ENCODE data around the gene DOK4.

DOK4 gene

GRCh38 chr16:57519796-57520360 lies 33.6 kb upstream of the DOK4 start:
- DNase-seq (ENCODE audit: low read depth) = peak; percentile 72

DNA sequence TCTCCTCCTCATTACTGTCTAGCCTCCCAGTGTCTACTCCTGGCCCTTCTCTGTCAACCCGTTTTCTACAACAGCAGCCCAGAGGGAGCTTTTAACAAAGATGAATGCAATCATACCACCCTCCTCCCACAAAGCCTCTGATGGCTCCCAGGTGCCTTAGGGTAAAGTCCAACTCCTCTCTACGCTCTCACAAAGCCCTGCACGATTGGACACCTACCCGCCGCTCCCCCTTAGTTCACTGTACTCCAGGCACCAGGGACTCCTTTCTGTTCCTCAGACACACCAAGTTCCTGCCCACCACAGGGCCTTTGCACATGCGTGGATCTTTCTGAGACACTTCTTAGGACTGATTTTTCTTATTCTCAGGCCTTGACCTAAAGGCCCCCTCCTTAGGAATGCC lies 32.6 kb upstream of the DOK4 start:
- no peak for DNase-seq (ENCODE audit: low read depth)

DNA sequence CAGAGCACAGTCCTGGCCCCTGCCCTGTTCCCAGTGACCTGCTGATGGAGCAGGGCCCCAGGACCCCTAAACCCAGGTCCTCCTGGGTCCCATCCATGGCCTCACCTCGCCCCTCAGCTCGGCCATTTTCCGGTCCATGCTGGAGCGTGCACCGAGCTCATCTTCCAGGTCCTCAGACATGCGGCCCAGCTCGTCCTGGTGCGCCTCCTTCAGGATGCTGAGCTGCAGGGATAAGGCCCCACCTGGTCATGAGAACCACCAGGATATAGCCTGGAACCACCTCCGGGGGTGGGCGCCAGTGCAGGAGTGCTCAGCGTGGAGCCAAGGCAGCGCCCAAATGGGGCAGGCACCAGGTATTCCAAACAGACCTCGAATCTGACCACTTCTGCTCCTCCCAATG lies 32.2 kb upstream of the DOK4 start:
- no peak for DNase-seq (ENCODE audit: low read depth)

- DNase-seq (ENCODE audit: low read depth) = no peak
Observed at GRCh38 chr16:57517397-57518367, 31.4 kb upstream of the DOK4 start.

GRCh38 chr16:57516773-57517172 lies 30.5 kb upstream of the DOK4 start:
- no peak for DNase-seq (ENCODE audit: low read depth)

DNA sequence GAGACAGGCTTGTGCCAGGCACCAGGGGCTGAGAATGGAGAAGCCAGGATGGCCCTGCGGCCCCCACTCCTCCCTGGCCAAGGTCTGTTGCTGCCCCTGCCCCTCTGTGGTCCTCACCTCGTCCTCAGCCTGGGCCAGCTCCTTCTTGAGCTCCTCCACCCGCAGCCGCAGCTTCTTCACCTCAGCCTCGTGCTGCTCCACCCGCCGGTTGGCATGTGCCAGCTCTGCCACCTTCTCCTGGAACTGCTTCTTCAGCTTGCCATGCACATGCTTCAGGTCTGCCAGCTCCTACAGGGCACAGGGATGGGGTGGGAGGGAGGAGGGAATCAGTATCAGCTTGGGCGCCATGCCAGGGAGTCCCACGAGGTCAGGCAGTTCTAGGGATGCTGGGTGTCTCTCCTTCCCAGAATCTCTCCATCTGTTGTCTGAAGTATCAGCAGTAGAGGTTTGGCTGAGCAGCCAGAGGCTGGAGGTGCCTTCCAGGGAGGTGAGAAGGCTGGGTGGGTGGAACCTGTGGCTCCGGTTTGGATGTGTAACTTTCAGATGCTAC lies 30.0 kb upstream of the DOK4 start:
- DNase-seq (ENCODE audit: low read depth) = no peak

- DNase-seq (ENCODE audit: low read depth) = no peak
Observed at GRCh38 chr16:57514791-57515600, 28.7 kb upstream of the DOK4 start.

GRCh38 chr16:57514371-57514770 lies 28.1 kb upstream of the DOK4 start:
- no peak for DNase-seq (ENCODE audit: low read depth)

DNA sequence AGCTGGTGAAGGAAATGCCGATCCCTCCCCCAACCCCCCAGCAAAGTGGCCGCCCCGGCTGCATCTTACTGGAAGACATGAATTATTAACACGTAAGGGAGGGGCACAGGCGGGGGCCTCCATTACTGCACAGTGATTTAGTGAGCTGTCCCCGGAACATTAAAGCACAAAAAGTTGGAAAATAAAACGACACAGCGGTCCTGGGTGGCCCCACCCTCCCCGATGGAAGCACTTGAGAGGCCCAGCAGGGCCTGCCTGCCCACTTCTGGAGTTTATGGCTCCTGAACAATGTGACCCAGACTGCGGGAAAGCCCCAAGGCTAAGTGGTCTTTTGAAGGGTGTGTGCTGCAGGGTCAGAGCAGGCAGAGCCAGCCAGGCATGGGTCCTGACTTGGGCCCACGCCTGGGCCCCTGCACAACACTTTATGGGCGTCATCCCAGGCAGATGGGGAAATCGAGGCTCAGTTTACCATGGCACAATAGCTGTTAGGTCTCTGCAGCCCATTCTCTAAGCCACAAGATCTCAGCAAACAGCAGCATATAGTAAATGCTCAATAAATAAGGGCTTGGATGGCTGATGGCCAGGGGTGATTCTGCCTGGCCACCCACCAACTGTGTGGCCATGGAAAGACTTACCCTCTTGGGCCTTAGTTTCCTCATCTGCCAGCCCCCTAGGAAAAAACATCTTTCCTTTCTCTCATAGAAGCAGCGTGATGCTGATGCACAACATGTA lies 27.2 kb upstream of the DOK4 start:
- no peak for DNase-seq (ENCODE audit: low read depth)

GRCh38 chr16:57512296-57513001 lies 26.2 kb upstream of the DOK4 start:
- DNase-seq (ENCODE audit: low read depth) = no peak

- DNase-seq (ENCODE audit: low read depth) = no peak
Observed at GRCh38 chr16:57510016-57510871, 24.0 kb upstream of the DOK4 start.

DNA sequence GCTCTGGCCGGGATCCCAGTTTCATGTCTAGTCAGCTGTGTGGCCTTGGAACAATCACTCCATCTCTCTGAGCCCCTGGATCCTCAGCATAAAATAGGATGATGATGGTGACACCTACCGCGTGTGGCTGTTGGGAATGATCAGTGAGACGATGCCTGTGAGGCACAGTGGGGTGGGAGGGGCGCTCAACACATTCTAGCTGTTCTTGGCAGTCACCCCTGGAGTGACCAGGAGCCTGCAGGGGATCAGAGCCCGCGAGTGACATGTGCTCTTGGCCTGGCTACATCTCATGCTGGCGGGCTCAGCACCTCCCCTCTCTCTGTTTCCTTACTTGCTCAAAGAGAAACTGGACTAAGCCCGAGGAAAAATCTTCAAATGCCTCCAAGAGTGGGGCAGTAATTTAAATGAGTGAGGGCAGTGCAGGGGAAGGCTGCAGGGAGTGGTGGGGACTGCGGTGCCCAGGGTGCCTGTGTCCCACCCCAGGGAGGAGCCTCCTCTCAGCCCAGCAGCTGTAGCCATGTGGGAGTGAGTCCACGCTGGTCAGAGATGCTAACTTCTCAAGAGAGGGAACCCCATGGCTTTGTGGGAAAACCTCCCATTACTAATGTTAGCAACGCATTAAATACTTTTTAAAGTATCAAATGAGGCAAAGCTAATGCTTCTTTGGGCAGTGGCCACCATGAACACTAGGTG lies 23.1 kb upstream of the DOK4 start:
- DNase-seq (ENCODE audit: low read depth) = no peak

GRCh38 chr16:57508035-57508425 lies 21.7 kb upstream of the DOK4 start:
- DNase-seq (ENCODE audit: low read depth) = no peak

DNA sequence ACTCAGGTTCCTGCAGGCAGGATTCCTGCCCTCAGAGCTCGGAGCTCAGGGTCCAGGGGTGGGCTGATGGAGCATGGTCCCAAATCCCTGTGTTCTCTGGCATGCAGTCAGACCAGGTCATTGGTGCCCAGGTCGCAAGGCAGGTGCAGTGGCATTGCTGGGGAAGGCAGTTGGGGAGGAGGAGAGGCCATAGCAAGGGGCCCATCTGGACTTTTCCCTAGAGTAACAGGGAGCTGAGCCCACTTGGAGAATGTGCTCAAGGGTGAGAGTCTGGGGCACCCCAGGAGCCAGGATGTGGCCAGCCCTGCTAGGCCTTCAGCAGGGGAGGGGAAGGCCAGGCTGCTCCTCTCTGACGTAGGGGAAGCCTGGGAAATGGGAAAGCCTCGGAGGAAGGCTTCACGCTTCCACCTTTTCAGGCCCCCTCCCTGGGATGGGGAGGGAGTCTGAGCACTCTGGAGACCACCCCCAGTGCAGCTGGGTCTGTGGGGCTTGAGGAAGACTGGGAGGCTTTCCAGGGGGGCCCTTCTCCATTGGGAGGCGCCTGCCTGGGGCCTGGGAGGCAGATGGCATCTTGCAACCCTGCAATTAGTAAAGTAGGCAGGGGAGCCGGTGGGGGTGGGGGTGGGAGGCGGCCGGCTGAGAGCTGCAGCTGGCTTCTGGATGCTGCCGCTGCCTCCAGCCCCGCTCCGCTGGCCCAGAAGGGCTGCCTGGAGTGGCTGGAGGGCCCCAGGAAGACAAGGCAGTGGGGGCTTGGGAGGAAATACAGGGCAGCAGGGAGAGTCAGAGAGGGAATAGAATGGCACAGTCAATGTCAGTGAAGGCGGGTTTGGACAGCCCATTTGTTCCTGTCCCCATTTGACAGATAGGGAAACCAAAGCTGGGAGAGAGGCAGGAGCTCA lies 21.1 kb upstream of the DOK4 start:
- no peak for DNase-seq (ENCODE audit: low read depth)

- DNase-seq (ENCODE audit: low read depth) = no peak
Observed at GRCh38 chr16:57505169-57505568, 18.9 kb upstream of the DOK4 start.

DNA sequence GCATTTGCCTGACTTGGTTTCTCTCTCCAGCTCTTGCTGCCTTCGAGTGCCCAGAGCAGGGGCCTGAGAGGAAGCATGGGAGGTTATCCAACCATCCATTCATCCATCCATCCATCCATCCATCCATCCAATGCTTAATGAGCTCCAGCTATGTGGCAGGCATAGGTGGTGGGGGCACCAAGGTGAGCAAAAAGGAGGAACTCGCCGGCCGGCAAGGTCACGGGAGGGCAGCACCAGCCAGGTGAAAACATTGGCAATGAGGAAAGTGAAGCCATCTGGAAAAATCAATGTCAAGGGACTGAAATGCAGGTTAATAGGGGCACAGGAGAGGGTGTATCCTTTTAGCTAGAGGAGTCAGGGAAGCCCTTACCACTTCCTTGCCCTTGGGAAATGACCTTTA lies 18.2 kb upstream of the DOK4 start:
- DNase-seq (ENCODE audit: low read depth) = no peak

GRCh38 chr16:57504001-57504400 lies 17.7 kb upstream of the DOK4 start:
- DNase-seq (ENCODE audit: low read depth) = no peak

DNA sequence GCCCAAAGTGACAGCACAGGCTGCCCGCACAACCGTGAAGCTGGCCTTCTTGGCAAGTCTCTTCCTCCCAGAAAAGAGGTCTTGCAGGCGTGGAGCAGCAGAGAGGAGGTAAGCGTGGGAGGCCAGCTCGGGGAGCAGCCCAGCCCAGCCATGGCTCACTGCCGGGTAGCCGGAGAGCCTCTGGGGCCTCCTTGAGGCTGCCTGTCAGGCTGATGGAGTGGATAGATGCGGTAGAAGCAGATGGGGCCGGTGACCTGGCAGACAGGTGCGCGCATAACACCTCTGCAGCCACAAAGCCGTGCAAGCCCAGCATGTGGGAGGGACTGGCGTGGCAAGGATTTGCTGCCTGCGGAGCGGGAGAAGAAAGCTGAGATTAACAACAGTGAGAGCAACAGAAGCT lies 17.1 kb upstream of the DOK4 start:
- no peak for DNase-seq (ENCODE audit: low read depth)

Data from stimulated activated CD8-positive, alpha-beta memory T cell treated with anti-CD3 and anti-CD28 coated beads, Interleukin-15, amount 100 ng/mL, for 1 hour (primary cell).